ENCODE results near the gene TIMELESS. TPM values are rescaled to one million over a fixed set of nuclear protein-coding genes. Genes with fewer than 3 reads are reported as not detected.

Gene TIMELESS
- total and polyA plus RNA-seq, 9 of the 15 experiments (the other 6 are each of a cell fraction or from before 2014, with no cell fraction given) = 11.9 to 59.2 (median 35.8) TPM

DNA sequence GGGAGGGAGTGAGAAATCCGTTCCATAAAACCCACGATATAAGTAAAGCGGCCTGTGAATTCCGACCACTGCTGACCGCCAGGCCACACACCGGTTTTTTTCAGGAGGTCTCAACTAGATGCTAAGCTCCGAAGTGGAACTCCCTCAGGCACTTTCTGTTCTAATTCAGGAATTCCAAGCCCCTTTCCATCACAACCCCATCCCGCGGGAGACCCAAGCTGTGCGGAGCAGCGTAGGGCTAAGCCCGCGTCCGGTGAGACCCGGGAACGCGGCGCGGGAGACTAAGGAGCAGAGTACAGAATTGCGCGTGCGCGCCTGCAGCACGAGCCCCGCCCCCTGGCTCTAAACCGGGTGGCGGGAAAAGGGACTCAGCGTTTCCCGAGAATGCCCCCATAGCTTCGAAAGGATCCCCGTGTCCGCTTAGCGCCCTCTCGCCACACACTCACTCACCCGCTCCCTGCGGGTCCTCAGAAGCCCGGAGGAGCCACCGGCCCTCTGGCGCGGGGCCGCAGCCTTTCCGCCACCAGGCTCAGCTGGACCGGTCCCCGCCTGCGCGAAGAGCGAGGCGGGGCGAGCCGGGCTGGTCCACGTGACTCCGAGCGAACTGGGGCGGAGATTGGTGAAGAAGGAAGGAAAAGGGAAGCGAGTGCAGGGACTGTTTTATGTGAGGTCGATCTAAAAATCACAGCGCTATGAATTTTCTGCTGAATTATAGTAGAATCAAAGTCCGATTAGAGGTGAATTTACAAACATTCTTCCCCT, at the start of gene TIMELESS (continued):
- TF ChIP-seq ZNF518B (CRISPR knock-in tag; IDR thresholded peaks at IDR 0.05) (no peak), HNRNPLL (IDR thresholded peaks at IDR 0.05; ENCODE audit: low read depth, low read length, poor library complexity, severe bottlenecking) (peak; percentile 16), DDX20 (tag; IDR thresholded peaks at IDR 0.05; ENCODE audit: low read depth) (no peak), THAP12 (CRISPR knock-in tag; IDR thresholded peaks at IDR 0.05) (peak; percentile 93), ELF2 (CRISPR knock-in tag; IDR thresholded peaks at IDR 0.05) (no peak), CCNT2 (IDR thresholded peaks at IDR 0.05; ENCODE audit: borderline replicate concordance, extremely low read depth, insufficient read length, low read depth, low read length) (peak; percentile 77), ERF (CRISPR knock-in tag; IDR thresholded peaks at IDR 0.05) (0 out of 2 replicates have a peak, but pooled peaks have one; percentile 38), CREB1 (IDR thresholded peaks at IDR 0.05) (peak; percentile 23; the same call in 1 of the 2 replicates), CREB1 (CRISPR knock-in tag; IDR thresholded peaks at IDR 0.05) (peak; percentile 45; the same call in 1 of the 2 replicates), MCM2 (IDR thresholded peaks at IDR 0.05; ENCODE audit: low read depth) (no peak), ZNF316 (IDR thresholded peaks at IDR 0.05) (no peak)
- TF ChIP-seq, protein P1, sequence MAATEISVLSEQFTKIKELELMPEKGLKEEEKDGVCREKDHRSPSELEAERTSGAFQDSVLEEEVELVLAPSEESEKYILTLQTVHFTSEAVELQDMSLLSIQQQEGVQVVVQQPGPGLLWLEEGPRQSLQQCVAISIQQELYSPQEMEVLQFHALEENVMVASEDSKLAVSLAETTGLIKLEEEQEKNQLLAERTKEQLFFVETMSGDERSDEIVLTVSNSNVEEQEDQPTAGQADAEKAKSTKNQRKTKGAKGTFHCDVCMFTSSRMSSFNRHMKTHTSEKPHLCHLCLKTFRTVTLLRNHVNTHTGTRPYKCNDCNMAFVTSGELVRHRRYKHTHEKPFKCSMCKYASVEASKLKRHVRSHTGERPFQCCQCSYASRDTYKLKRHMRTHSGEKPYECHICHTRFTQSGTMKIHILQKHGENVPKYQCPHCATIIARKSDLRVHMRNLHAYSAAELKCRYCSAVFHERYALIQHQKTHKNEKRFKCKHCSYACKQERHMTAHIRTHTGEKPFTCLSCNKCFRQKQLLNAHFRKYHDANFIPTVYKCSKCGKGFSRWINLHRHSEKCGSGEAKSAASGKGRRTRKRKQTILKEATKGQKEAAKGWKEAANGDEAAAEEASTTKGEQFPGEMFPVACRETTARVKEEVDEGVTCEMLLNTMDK (IDR thresholded peaks at IDR 0.05; ENCODE audit: borderline replicate concordance, insufficient read depth, low read depth, low read length, poor library complexity, severe bottlenecking) = peak; percentile 6
- TF ChIP-seq, protein P2, sequence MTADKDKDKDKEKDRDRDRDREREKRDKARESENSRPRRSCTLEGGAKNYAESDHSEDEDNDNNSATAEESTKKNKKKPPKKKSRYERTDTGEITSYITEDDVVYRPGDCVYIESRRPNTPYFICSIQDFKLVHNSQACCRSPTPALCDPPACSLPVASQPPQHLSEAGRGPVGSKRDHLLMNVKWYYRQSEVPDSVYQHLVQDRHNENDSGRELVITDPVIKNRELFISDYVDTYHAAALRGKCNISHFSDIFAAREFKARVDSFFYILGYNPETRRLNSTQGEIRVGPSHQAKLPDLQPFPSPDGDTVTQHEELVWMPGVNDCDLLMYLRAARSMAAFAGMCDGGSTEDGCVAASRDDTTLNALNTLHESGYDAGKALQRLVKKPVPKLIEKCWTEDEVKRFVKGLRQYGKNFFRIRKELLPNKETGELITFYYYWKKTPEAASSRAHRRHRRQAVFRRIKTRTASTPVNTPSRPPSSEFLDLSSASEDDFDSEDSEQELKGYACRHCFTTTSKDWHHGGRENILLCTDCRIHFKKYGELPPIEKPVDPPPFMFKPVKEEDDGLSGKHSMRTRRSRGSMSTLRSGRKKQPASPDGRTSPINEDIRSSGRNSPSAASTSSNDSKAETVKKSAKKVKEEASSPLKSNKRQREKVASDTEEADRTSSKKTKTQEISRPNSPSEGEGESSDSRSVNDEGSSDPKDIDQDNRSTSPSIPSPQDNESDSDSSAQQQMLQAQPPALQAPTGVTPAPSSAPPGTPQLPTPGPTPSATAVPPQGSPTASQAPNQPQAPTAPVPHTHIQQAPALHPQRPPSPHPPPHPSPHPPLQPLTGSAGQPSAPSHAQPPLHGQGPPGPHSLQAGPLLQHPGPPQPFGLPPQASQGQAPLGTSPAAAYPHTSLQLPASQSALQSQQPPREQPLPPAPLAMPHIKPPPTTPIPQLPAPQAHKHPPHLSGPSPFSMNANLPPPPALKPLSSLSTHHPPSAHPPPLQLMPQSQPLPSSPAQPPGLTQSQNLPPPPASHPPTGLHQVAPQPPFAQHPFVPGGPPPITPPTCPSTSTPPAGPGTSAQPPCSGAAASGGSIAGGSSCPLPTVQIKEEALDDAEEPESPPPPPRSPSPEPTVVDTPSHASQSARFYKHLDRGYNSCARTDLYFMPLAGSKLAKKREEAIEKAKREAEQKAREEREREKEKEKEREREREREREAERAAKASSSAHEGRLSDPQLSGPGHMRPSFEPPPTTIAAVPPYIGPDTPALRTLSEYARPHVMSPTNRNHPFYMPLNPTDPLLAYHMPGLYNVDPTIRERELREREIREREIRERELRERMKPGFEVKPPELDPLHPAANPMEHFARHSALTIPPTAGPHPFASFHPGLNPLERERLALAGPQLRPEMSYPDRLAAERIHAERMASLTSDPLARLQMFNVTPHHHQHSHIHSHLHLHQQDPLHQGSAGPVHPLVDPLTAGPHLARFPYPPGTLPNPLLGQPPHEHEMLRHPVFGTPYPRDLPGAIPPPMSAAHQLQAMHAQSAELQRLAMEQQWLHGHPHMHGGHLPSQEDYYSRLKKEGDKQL (CRISPR knock-in tag; IDR thresholded peaks at IDR 0.05; ENCODE audit: borderline replicate concordance) = no peak
